Left kidney (tissue), 2 donors: Measurements from ENCODE around the gene SHISA7. TPM values are rescaled to one million over a fixed set of nuclear protein-coding genes. Genes with fewer than 3 reads are reported as not detected.
A peak's percentile ranks its signal among the peaks of the same experiment; 100 is the strongest.
"Not testable (repeated sequence)": the region's sequence is repeated elsewhere in the genome, so short reads cannot be mapped to it uniquely, and the experiment has no call there.

Experiments
- DNase-seq: peaks from one replicate; pipeline ENCODE4 v3.0.0-alpha.2; 2013
- polyA plus RNA-seq: library from polyadenylated mRNA; unstranded; fragments of 120-200 nt; gene quantifications from one replicate; pipeline ENCODE4 v1.2.1, GENCODE V29; 2013; ENCODE audit not compliant: insufficient read length

Gene SHISA7
- polyA plus RNA-seq, 1 donor: 0.20 TPM

GRCh38 chr19:55463583-55464031, 20.5 kb upstream of the SHISA7 start:
- no peak for DNase-seq

- no peak for DNase-seq
These were observed 19.6 kb upstream of the SHISA7 start for GRCh38 chr19:55462722-55463121.

GRCh38 chr19:55461974-55462626, 19.0 kb upstream of the SHISA7 start:
- no peak for DNase-seq

GRCh38 chr19:55461259-55461973, 18.3 kb upstream of the SHISA7 start, which contains the start of gene ISOC2:
Gene ISOC2, minus strand, starts transcription at chr19:55461642. Its CDS starts 5,156 bp downstream, at chr19:55456486.
- peak; percentile 99 for DNase-seq

- no peak for DNase-seq
These were observed 17.7 kb upstream of the SHISA7 start for GRCh38 chr19:55460670-55461258.

GRCh38 chr19:55459950-55460657, 17.0 kb upstream of the SHISA7 start:
- DNase-seq: no peak

- no peak for DNase-seq
These were observed 16.4 kb upstream of the SHISA7 start for GRCh38 chr19:55459551-55459949.

GRCh38 chr19:55457683-55458457, 14.8 kb upstream of the SHISA7 start:
- no peak for DNase-seq

GRCh38 chr19:55456347-55456746, 13.2 kb upstream of the SHISA7 start:
- DNase-seq: no peak

GRCh38 chr19:55455576-55456235, 12.6 kb upstream of the SHISA7 start:
- DNase-seq: no peak

GRCh38 chr19:55454787-55455243, 11.7 kb upstream of the SHISA7 start:
- DNase-seq: no peak

GRCh38 chr19:55453511-55454260, 10.6 kb upstream of the SHISA7 start:
- no peak for DNase-seq

GRCh38 chr19:55452749-55453346, 9.7 kb upstream of the SHISA7 start:
- DNase-seq: peak; percentile 88

- DNase-seq: no peak
These were observed 9.1 kb upstream of the SHISA7 start for GRCh38 chr19:55451965-55452748.

GRCh38 chr19:55451163-55451964, 8.3 kb upstream of the SHISA7 start:
- DNase-seq: no peak

- no peak for DNase-seq
These were observed 6.4 kb upstream of the SHISA7 start for GRCh38 chr19:55449469-55449868.

GRCh38 chr19:55448175-55448490, 5.0 kb upstream of the SHISA7 start:
- DNase-seq: not testable (repeated sequence)
